HepG2 (cell line): ENCODE measurements around the gene ARPC3. TPM values are rescaled to one million over a fixed set of nuclear protein-coding genes. Genes with fewer than 3 reads are reported as not detected.

Source experiments
- ATF4 ChIP-seq, 2 experiments: fragments of 450-650 bp in 1 of 2; sonication (generic) in 1 of 2; formaldehyde crosslinking; IDR thresholded peaks; 2 replicates each; pipeline versions ENCODE4 v1.5.0 to v1.8.0; 2020 to 2022; ENCODE audit warnings: mild to moderate bottlenecking in 1 of 2, missing genetic modification reagents in 1 of 2
- CREB3 ChIP-seq: sonication (generic); formaldehyde crosslinking; IDR thresholded peaks from 2 replicates; pipeline ENCODE4 v1.5.0; 2020; ENCODE audit warnings: missing genetic modification reagents
- HNF4A ChIP-seq: sonication (generic); formaldehyde crosslinking; IDR thresholded peaks from 2 replicates; pipeline ENCODE4 v1.4.0; 2020; ENCODE audit warnings: missing genetic modification reagents
- ISL2 ChIP-seq: sonication (generic); formaldehyde crosslinking; IDR thresholded peaks from 2 replicates; pipeline ENCODE4 v1.5.0; 2020; ENCODE audit warnings: missing genetic modification reagents
- JUND ChIP-seq: sonication (generic); formaldehyde crosslinking; IDR thresholded peaks from 2 replicates; pipeline ENCODE4 v1.8.0; 2022; ENCODE audit warnings: mild to moderate bottlenecking, missing genetic modification reagents
- KAT2B ChIP-seq: fragments of 150-350 bp; IDR thresholded peaks from 2 replicates; pipeline ENCODE4 v1.6.1; 2014; ENCODE audit warnings: low read depth, low read length, borderline replicate concordance
- KAT8 ChIP-seq: IDR thresholded peaks from 2 replicates; pipeline ENCODE4 v1.6.1; 2016; ENCODE audit warnings: missing genetic modification reagents, missing compliant biosample characterization
- POGZ ChIP-seq: sonication (generic); formaldehyde crosslinking; IDR thresholded peaks from 2 replicates; pipeline ENCODE4 v1.4.0; 2020; ENCODE audit warnings: mild to moderate bottlenecking, missing genetic modification reagents
- REL ChIP-seq: sonication (generic); formaldehyde crosslinking; conservative IDR thresholded peaks from 2 replicates; pipeline ENCODE4 v1.8.0; 2022; ENCODE audit warnings: mild to moderate bottlenecking, missing genetic modification reagents, moderate library complexity
- SKIL ChIP-seq: sonication (generic); formaldehyde crosslinking; IDR thresholded peaks from 2 replicates; pipeline ENCODE4 v1.8.0; 2022; ENCODE audit warnings: missing genetic modification reagents, mild to moderate bottlenecking, moderate library complexity, borderline replicate concordance
- TEF ChIP-seq: sonication (generic); formaldehyde crosslinking; IDR thresholded peaks from 2 replicates; pipeline ENCODE4 v1.5.0; 2020; ENCODE audit warnings: missing genetic modification reagents
- TRIM24 ChIP-seq: sonication (generic); formaldehyde crosslinking; IDR thresholded peaks from 2 replicates; pipeline ENCODE4 v1.8.0; 2022; ENCODE audit warnings: mild to moderate bottlenecking, missing genetic modification reagents
- WIZ ChIP-seq: sonication (generic); formaldehyde crosslinking; IDR thresholded peaks from 2 replicates; pipeline ENCODE4 v1.5.1; 2020; ENCODE audit warnings: mild to moderate bottlenecking, missing genetic modification reagents
- ZBTB38 ChIP-seq: sonication (generic); formaldehyde crosslinking; IDR thresholded peaks from 2 replicates; pipeline ENCODE4 v1.5.1; 2020; ENCODE audit warnings: mild to moderate bottlenecking, missing genetic modification reagents
- ZFAT ChIP-seq: sonication (generic); formaldehyde crosslinking; conservative IDR thresholded peaks from 2 replicates; pipeline ENCODE4 v1.8.1; 2023; ENCODE audit warnings: missing genetic modification reagents, inconsistent platforms
- ZNF260 ChIP-seq: sonication (generic); formaldehyde crosslinking; IDR thresholded peaks from 2 replicates; pipeline ENCODE4 v1.4.0; 2020; ENCODE audit warnings: missing genetic modification reagents, low read depth, mild to moderate bottlenecking, borderline replicate concordance
- ZNF33B ChIP-seq: sonication (generic); formaldehyde crosslinking; IDR thresholded peaks from 2 replicates; pipeline ENCODE4 v1.5.1; 2020; ENCODE audit warnings: mild to moderate bottlenecking, missing genetic modification reagents
- ZNF564 ChIP-seq: sonication (generic); formaldehyde crosslinking; IDR thresholded peaks from 2 replicates; pipeline ENCODE4 v1.8.1; 2023; ENCODE audit warnings: mild to moderate bottlenecking, missing genetic modification reagents
- ZNF674 ChIP-seq: sonication (generic); formaldehyde crosslinking; IDR thresholded peaks from 2 replicates; pipeline ENCODE4 v1.5.0; 2020; ENCODE audit warnings: low read depth, mild to moderate bottlenecking, missing genetic modification reagents
- ZNF83 ChIP-seq: sonication (generic); formaldehyde crosslinking; IDR thresholded peaks from 2 replicates; pipeline ENCODE4 v1.4.0; 2020; ENCODE audit warnings: missing genetic modification reagents, mild to moderate bottlenecking, borderline replicate concordance
- ZSCAN20 ChIP-seq: sonication (generic); formaldehyde crosslinking; IDR thresholded peaks from 2 replicates; pipeline ENCODE4 v1.4.0; 2020; ENCODE audit warnings: missing genetic modification reagents, mild to moderate bottlenecking, borderline replicate concordance
- polyA plus RNA-seq, 8 experiments: library from polyadenylated mRNA; depleted of rRNA in 3 of 8; stranded (reverse) in 7 of 8; unstranded in 1 of 8; fragments of >200 nt; fragmentation: Illumina TruSeq in 4 of 8; extraction: Trizol in 4 of 8; gene quantifications; 2 replicates each; pipeline versions ENCODE4 v1.2.1 to v1.2.3, GENCODE V29; 2011 to 2016; ENCODE audit warnings: low read depth in 4 of 8, missing spikeins in 1 of 8, mixed read lengths in 1 of 8; ENCODE audit not compliant: insufficient read depth in 1 of 8
- total RNA-seq, 5 experiments: library from RNA; depleted of rRNA; stranded (reverse); fragments of >200 nt; fragmentation: Illumina TruSeq; extraction: Trizol; gene quantifications; 2 replicates each; pipeline ENCODE4 v1.2.3, GENCODE V29; 2016; ENCODE audit warnings: low read depth in 1 of 5
- TF ChIP-seq, protein P1 (sequence below): sonication (generic); formaldehyde crosslinking; IDR thresholded peaks from 2 replicates; pipeline ENCODE4 v1.8.1; 2023; ENCODE audit warnings: mild to moderate bottlenecking, missing genetic modification reagents, borderline replicate concordance
- TF ChIP-seq, protein P2 (sequence below): sonication (generic); formaldehyde crosslinking; IDR thresholded peaks from 2 replicates; pipeline ENCODE4 v1.4.0; 2020; ENCODE audit warnings: missing genetic modification reagents

ARPC3 gene
- total and polyA plus RNA-seq, 2 of the 13 experiments (the other 11 are each of a cell fraction or from before 2014, with no cell fraction given): 32.7 to 234 TPM

- TF ChIP-seq JUND (no peak), ZSCAN20 (CRISPR knock-in tag) (0 out of 2 replicates have a peak, but pooled peaks have one; percentile 20), ZBTB38 (CRISPR knock-in tag) (peak; percentile 63), ATF4 (CRISPR knock-in tag; IDR thresholded peaks at IDR 0.05) (no peak), ZNF260 (CRISPR knock-in tag) (no peak), KAT2B (no peak), ZNF564 (CRISPR knock-in tag) (no peak), TRIM24 (CRISPR knock-in tag) (no peak), ISL2 (CRISPR knock-in tag) (0 out of 2 replicates have a peak, but pooled peaks have one; percentile 41), TEF (no peak; the same call in 1 of the 2 replicates), POGZ (CRISPR knock-in tag) (no peak), SKIL (no peak), HNF4A (CRISPR knock-in tag) (no peak), REL (no peak), KAT8 (CRISPR knock-in tag) (peak; percentile 84), ZNF83 (CRISPR knock-in tag) (no peak), ZFAT (peak; percentile 24; the same call in 1 of the 2 replicates), CREB3 (CRISPR knock-in tag) (no peak), ZNF674 (CRISPR knock-in tag) (no peak), ZNF33B (CRISPR knock-in tag) (0 out of 2 replicates have a peak, but pooled peaks have one; percentile 71), WIZ (CRISPR knock-in tag) (0 out of 2 replicates have a peak, but pooled peaks have one; percentile 25)
- TF ChIP-seq, protein P1, sequence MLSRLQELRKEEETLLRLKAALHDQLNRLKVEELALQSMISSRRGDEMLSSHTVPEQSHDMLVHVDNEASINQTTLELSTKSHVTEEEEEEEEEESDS: no peak
- TF ChIP-seq, protein P2, sequence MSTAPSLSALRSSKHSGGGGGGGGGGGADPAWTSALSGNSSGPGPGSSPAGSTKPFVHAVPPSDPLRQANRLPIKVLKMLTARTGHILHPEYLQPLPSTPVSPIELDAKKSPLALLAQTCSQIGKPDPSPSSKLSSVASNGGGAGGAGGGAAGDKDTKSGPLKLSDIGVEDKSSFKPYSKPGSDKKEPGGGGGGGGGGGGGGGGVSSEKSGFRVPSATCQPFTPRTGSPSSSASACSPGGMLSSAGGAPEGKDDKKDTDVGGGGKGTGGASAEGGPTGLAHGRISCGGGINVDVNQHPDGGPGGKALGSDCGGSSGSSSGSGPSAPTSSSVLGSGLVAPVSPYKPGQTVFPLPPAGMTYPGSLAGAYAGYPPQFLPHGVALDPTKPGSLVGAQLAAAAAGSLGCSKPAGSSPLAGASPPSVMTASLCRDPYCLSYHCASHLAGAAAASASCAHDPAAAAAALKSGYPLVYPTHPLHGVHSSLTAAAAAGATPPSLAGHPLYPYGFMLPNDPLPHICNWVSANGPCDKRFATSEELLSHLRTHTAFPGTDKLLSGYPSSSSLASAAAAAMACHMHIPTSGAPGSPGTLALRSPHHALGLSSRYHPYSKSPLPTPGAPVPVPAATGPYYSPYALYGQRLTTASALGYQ (CRISPR knock-in tag): no peak
Measured at GRCh38 chr12:110403146-110403975, 46.8 kb downstream of the ARPC3 start, which contains the start of gene ANAPC7 (continued).
